NCI-H446 treated with DMSO at 0.1 percent for 48 hours (cell line): ENCODE measurements around the gene NGEF.

Experiments
- DNase-seq: peaks from one replicate; lab custom pipeline; 2025; lab: John Stamatoyannopoulos, UW

Gene NGEF

DNA sequence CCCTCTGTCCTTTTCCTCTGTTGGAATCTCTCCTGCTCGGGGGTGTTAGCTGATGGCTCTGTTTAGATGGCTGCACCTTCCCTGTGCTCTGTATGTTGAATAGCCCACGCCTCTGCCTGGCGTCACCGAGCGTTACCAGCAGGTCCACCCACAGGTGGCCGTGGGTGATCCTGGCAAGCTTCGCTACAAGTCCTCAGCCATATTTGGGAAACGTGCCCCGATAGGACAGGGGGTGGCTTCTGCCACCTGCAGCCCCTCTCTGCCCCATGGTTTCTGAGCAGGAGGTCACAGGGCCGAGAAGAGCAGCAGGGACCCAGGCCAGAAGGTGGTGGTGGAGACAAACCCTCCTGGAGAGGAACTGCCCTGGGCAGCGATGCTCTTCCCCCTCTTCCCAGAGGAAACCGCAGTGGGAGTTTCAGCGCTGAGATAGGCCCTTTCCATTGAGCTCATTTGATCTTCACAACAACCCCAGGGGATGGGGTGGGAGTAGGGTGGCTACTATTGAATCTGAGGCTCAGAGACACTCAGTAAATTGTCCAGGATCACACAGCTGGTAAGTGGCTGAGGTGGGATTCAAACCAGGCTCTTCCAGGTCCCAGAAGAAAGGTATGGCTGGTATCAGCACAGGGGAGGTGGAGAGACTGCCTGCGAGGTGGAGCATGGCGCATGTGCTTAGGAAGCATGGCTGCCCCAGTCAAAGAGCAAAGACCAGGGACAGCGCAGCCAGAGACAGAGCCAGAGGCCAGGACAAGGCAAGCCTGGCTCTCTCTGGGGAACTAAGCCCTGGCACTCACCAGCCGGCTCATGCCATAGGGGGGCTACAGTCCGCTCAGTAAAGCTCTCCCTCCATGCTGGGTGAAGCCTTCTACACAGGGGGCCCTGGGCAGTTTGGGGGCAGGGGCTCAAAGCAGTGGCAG is 15.0 kb downstream of the NGEF start:
- DNase-seq, result no peak

DNA sequence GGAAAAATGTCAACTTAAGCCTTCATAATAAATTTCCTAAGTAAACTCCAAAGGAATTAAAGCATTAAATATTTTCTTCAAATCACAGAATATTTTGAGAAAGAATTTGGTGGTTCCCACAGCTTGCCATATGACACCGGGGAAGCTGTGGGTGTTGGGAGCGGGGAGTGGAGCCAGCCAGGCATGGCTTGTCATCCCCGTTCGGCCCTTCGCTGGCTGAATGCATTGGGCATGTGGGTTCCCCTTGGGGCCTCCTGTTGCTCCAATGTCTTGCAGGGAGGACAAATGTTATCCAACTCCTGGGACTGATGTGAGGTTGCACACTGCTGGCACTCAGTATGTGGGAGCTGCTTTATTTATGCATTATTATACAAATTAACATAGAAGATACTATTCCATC is 18.6 kb downstream of the NGEF start:
- no peak for DNase-seq

DNA sequence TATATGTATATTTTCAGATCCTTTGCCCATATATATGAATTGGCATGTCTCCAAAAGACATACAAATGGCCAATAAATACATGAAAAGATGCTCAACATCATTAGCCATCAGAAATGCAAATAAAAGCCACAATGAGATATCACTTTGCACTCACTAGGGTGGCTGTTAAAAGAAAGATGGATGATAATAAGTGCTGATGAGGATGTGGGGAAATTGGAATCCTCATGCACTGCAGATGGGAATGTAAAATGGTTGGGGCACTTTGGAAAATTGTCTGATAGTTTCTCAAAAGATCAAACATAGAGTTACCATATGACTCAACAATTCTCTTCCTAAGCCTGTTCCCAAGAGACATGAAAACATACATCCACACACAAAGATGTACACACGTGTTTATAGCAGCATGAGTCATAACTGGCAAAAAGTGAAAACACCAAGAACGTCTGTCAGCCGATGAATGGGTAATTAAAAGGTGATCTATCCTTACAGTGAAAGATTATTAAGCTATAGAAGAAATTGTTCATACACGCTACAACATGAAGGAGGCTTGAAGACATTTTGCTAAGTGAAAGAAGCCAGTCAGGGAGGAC is 19.7 kb downstream of the NGEF start:
- DNase-seq, result no peak

DNA sequence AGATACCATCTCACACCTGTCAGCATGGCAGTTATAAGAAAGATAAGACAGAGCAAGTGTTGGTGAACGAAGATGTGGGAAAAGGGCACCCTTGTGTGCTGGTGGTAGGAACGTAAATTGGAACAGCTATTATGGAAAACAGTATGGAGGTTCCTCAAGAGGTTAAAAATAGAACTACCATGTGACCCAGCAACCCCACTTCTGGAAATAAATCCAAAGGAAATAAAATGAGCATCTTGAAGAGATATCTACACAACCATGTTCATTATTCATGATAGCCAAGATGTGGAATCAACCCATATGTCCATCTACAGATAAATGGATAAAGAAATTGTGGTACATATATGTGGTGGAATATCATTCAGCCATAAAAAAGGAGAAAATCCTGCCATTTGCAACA is 26.9 kb downstream of the NGEF start:
- DNase-seq, result no peak

DNA sequence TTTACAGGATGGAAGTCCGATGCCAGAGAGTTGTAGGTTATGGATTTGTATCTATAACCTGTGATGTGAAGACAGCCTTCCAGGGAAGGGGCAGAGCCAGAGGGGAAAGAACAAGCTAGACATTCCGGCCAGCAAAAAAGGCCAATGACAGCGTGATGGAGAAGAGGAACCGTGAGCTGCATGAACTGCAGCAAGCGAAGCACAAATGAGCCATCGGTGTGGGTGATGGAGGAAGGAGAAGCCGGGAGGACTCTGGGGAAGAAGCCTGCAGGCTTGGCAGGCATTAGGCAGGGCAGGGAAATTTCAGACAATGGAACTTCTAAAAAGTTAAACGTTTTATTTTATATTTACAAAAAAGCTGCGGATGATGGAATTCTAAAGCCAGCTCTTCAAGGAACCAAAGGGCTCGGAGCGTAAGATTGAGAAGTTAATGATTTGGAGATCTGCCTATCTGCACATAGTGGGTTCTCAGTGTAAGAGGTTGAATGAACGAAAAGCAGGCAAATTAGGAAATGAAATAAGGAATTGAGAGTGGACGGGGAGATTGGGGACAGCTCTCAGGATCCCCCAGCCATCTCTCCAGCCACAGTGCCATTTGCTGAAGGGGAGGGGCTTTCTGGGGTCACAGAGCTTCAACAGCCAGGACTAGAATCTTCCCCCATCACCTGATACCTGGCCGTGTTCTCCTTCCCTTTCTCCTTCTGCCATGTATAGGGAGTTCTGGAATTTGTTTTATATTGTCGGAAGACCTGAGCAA is 28.4 kb downstream of the NGEF start:
- no peak for DNase-seq

DNA sequence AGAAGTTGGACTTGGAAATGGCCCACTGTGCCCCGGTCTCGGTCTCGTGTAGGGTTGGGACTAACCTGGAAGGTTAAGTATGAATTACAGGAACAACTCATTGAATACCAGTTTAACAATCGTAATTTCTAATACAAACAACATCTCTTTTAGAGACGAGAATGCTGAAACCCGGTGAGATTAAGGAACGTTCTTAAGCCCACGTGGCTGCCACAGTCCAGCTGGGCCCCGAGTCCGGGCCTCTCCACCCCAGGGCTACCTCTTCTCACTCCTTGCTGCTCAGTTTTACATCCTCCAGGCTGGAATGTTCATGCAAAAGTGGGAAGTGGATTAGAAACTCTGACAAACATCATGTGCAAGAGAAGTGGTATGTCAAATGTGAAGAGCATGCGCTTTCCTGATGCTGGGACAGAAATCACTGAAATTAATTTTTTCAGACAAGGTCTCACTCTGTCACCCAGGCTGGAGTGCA is 29.4 kb downstream of the NGEF start:
- no peak for DNase-seq

DNA sequence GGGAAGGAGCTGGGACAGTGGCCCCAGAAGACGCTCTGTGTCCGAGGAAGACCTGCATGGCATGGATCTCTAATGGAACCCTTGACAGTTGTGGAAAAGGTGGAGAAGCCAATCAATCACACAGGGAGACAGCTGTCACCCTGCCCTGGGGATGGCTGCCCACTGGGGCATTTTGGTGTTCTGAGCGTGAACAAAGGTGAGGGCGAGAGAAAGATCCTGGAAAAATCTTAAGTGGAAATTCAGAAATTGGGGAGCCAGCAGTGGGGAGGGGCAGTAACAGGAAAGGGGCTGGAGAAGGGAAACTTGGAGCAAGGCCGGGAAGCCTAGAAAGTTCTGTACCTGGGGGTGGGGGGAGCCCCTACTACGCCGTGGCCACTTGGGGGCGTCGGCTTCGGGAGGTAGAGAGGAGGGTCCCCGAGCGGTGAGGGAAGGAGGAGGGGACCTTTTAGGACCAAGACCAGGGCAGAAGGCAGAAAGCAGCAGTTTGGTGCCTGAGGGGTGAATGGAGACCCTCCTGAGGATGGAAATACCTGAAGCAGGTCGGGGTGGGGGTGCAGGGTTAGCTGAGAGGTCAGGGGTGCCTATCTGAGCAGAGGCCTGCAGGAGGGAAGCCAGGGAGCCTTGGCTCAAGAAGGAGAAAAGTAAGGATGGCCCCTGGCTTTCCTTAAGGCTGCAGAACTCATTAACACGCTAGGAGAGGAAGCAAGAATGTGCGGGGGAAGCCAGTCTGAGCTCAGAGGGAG is 30.0 kb downstream of the NGEF start:
- no peak for DNase-seq

DNA sequence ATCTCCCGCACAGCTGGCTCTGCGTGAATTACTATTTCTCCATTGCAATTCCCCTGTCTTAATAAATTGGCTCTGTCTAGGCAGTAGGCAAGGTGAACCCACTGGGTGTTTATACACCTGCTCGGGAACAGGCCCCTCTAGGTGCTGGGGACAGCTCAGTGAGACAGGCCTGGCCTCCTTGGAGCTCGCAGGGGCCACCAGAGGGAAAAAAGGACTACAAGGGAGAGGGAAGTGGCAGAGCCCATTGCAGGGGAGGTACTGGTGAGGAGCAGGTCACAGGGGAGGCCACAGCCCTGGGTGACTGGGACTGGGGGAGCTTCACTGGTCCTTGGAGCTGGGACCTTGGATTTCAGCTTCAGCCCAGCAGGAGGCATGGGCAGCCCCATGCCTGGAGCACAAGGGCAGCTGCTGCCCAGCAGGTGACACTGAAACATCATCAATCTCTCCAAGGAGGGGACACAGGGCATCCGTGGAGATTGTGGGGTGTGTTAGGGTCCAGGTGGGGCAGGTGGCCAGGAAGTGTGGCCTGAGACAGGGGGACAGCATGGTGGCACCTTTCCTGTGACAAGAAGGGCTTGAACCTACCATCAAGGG is 31.2 kb downstream of the NGEF start:
- no peak for DNase-seq

DNA sequence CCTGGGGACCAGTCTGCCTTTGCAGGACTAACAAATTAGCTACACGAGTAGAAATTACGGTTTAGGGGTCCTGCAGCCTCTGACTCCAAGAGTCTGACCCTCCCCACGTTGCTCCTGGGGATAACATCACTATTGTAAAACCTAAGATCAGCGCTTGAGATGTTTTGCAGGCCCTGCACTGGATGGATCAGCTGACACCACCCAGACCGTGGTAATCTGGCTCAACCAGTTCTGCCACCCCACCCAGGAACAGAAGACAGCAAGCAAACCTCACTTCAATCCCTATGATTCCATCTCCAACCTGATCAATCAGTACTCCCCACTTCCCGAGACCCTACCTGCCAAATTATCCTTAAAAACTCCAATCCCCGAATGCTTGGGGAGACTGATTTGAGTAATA is 31.7 kb downstream of the NGEF start:
- no peak for DNase-seq

DNA sequence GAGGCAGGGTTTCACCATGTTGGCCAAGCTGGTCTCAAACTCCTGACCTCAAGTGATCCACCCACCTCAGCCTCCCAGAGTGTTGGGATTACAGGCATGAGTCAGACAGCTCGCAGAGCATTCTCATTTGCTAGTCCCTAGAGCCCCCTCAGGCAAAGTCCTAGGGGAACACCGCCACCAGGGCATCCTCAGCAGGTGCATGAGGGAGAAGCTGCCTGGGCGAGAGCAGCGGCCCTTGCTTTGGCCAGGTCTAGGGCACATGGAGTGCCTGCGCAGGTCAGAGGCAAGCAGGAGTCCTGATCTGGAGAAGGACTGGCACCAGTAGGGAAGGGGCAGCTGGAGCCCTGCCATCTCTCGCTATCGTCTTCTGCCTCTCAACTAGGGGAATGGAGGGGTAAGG is 32.4 kb downstream of the NGEF start:
- DNase-seq, result no peak

DNA sequence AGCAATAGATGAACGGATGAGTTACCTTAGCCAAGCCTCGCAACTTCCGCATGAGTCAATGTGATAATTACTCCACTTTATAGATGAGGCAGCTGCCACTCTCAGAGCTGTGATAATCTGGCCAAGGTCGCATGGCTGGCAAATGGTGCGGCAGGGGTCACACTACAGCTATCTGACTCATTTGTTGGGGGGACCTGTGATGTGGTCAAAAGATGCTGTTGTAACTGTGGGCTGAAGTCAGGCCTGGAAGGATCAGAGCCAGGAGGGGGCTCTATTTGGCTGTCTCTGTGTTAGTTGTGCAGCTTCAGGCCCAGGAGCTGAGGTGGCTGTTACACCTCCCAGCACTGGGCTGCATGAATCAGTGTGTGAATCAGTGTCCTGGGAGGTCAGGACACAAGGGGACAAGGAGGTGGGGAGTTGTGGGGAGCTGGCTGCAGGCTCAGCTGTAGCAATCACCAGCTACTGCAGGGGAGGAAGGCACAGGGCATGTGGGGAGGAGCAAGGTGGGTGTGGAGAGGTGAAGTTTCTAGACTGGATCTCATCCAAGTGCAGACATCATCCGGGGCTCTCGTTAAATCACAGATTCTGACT is 33.1 kb downstream of the NGEF start:
- no peak for DNase-seq

DNA sequence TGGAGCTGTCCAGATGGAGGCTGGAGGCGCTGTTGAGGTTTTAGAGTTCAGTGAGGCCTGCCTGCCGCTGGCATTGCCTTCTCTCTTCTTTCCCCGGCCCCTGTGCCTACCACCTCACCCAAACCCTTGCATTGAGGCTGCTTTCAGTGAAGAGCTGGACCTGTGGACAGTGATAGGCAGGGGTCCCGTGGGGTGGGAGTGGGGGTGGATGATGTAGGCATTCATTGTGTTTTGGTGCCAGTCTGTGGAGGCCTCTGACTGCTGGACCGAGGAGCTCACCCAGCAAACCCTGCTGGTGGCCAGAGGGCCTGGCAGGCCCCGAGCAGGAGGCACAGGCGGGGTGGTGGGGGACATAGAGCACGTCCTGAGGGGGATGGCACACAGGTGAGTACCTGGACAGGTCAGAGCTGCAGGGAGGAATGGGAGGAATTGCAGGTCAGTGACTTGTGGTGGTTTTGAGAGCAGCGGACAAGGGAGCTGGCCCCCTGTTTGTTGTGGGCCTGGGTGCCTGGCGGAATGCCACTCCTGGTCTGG is 35.6 kb downstream of the NGEF start:
- DNase-seq, result no peak

DNA sequence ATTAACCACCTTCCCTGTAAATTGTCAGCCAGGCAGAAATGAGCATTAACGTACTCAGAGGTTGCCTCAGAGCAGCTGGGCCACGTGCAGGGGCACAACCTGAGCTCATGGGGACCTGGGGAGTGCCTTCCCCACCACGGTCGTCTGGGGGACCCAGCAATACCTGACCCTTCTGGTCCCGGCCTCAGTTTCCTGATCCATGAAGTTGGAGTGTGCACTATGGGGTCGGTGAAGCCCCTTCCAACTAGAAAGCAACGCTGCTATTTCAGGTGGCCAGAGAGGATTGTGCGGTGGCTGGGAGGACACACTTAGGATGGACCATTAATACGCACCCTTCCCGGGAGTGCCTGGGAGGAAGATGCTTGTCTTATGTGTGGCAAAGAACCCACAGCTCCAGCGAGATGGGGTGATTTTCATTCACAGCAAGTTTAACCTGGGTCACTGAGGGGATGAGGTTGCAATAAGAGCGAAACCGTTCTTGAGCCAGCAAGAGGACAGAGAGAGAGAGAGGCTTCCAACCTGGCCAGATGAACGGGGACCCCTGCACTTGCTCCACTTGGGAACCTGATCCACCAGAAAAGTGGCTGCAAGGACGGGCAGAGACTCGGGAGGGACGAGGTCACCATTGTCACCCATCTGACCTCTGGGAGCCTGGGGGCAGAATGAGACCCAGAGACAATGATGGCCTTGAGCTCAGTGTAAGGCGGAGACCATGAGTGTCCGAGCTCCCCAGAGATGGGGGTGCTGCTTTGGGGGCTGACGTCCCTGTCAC is 36.2 kb downstream of the NGEF start:
- DNase-seq, result no peak

DNA sequence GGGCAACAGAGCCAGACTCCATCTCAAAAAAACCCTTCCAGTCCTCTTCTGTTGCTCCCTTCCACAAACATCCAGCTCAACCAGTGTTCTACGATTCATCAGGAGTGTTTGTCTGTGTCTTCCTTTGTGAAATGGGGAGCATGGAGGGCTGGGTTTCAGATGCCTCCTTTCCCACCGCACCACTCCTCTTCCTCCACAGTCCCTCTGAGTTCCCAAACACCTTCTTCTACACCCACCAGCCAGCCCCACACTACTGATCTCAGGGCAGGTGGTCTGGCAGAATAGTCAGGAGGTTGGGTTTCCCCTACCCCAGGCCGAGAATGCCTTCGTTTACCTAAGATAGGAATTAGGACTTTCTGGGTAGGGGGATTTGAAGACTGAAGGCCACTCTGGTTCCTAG is 36.9 kb downstream of the NGEF start:
- DNase-seq, result no peak

DNA sequence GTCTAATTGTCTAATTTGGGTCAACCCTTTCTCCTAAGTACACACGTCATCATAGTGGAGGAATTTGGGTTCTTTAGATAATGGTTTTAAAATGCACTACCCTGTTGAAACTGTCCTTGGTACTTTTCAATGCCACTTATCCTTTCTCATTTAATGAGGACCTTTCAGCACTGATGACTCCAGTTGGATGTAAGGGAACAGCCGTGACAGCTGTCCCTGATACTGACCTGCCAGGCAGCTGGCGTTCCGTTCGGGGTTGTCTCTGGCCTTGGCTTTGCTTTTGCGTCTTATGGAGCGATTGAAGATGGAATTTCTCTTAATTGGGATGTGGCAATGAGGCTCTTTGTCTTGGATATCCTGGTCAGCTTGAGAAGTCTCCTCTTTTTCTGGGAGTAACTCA is 38.7 kb downstream of the NGEF start:
- no peak for DNase-seq

DNA sequence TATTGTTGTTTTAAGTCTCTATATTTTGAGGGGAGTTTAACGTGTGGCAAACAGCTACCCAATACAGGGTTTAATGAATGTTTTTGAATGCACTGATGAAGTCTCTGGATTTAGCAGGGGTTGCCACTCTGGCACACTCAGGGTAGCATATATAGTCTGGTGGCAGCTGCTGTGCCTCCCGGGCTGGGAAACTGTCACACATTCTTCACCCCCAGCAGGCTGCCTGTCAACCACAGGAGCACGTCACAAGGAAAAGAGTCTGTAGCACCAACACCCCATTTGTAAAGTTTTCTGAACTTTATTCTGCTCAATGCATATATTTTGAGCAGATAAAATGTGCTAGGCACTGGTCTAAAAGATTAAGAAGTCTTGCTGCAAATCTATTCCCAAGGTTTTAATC is 39.3 kb downstream of the NGEF start:
- DNase-seq, result no peak

DNA sequence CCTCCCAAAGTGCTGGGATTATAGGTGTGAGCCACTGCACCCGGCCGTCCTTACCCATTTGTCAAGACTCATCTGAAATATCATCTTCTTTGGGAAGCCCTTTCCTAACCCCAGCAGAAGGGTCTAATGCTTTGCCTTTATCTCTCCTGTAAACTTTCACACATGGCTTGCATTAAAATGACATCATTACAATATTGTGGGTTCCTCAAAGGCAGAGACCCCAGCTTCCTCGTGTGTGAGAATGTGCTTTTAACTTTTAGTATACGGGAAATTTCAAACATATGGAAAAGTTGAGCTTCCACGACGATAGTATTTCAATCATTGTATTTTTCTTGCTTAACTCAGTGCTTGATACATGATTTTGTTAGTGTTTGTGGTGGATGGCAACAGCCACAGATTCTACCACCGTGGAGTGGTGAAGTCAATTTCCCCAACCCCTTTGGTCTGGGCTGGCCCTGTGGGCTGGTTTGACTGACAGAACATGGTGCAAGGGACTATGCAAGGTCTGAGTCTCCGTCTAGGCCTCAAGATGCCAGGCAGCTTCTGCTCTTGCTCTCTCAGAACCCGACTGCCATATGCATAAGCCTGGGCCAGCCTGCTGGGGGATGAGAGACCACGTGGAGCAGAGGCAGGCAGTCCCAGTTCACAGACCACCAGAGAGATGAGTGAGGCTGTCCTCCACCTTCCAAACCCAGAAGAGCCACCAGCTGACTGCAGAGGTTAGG is 39.9 kb downstream of the NGEF start:
- no peak for DNase-seq

DNA sequence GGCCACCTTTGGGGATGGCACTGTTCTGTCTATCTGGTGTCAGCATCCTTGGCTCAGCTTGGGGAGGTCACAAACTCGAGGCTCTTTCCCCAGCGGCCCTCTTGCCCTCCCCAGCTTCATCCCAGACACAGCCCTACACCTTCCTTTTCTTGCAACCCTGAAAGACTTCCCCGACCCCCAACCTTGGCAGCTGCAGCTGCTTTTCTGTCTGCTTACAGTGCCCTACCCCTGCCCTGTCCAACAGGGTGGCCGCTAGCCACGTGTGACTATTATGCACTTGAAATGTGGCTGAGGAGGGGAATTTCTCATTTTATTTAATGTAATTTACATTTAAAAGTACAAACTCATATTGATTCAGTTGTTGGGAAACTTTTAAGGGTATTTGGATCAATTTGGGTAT is 41.3 kb downstream of the NGEF start:
- no peak for DNase-seq

DNA sequence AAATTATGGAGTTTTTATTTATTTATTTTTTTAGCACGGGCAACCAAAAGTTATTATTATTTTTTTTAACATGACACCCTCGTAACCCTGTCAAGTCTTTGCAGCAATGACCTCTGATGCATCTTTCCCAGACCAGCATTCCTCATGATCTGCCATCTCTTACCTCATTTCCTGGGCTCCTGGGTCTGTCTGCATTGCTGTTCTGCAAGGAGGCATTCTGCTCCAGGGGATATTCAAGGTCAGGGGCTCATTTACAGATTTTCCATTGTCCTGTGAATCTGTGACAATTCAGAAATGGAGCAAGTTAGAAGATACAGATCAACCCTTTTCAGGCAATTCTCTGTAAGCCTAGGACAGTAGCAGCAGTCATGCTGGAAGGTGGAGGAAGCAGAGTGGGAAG is 43.0 kb downstream of the NGEF start:
- no peak for DNase-seq

DNA sequence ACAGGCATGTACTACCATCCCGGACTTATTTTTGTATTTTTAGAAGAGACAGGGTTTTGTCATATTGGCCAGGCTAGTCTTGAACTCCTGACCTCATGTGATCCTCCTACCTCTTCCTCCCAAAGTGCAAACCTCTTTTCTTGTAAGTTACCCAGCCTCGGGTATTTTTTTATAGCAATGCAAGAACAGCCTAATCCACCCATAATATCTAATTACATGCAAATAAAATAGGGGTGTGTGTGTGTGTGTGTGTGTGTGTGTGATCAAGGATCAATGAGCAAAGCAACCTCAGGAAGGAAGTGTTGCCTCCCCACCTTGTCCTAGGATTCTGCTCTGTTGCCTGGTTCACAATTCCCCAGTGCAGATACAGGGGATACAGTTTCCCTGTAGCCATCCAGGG is 45.6 kb downstream of the NGEF start:
- no peak for DNase-seq
